PC-3 (cell line): ENCODE data around the gene HES7.

Experiments
- EZH2 ChIP-seq: fragments of 300-600 bp; sonication (generic); IDR thresholded peaks from one replicate; pipeline ENCODE4 v1.6.1; 2017; ENCODE audit warnings: antibody characterized with exemption, mild to moderate bottlenecking, low read length; ENCODE audit not compliant: unreplicated experiment
- EZH2phosphoT487 ChIP-seq: fragments of 300-600 bp; sonication (generic); IDR thresholded peaks from 2 replicates; pipeline ENCODE4 v1.6.1; 2018; ENCODE audit warnings: mild to moderate bottlenecking, antibody characterized with exemption, low read length, borderline replicate concordance
- TF ChIP-seq, protein P1 (sequence below): fragments of 300-600 bp; sonication (generic); conservative IDR thresholded peaks from 2 replicates; pipeline ENCODE4 v1.5.1; 2017; ENCODE audit warnings: antibody characterized with exemption, low read depth, mild to moderate bottlenecking, low read length

DNA sequence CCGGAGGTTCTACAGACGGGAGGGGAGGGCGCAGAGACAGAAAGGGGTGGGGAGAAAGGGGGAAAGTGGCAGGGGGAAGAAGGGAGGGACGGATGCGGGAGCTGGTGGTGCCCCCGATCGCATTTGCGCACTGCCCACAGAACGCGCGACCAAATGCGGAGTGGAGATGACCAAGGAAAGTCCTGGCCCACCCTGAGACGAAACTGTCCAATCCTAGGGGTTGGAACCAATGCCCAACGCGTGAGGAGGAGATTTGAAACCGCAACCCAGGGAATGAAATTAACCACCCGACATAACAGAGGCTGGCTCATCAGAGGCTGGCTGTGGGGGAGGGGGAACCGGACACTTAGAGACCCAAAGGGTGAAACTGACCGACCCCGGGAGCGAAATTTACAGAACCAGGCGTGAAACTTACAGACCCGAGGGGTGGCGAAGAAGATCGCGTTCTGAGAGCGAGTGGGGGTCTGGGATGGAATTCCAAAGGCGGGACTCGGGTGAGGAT, 1.4 kb downstream of the HES7 start:
- TF ChIP-seq, protein P1, sequence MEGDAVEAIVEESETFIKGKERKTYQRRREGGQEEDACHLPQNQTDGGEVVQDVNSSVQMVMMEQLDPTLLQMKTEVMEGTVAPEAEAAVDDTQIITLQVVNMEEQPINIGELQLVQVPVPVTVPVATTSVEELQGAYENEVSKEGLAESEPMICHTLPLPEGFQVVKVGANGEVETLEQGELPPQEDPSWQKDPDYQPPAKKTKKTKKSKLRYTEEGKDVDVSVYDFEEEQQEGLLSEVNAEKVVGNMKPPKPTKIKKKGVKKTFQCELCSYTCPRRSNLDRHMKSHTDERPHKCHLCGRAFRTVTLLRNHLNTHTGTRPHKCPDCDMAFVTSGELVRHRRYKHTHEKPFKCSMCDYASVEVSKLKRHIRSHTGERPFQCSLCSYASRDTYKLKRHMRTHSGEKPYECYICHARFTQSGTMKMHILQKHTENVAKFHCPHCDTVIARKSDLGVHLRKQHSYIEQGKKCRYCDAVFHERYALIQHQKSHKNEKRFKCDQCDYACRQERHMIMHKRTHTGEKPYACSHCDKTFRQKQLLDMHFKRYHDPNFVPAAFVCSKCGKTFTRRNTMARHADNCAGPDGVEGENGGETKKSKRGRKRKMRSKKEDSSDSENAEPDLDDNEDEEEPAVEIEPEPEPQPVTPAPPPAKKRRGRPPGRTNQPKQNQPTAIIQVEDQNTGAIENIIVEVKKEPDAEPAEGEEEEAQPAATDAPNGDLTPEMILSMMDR = no peak
- TF ChIP-seq EZH2 = no peak
- TF ChIP-seq EZH2phosphoT487 = no peak
